ENCODE data around the gene ZFYVE21. TPM values are rescaled to one million over a fixed set of nuclear protein-coding genes. Genes with fewer than 3 reads are reported as not detected.

ZFYVE21 gene
- total RNA-seq, 1 donor from 2014 or later = 21.5 TPM

GRCh38 chr14:103696070-103696402 lies 19.6 kb upstream of the ZFYVE21 start:
- H3K4me3 Mint-ChIP-seq = no peak overlapping the region
- no peaks in the 10 kb centered on the region for H3K9me3 Mint-ChIP-seq
- H3K4me1 Mint-ChIP-seq (ENCODE audit: low read depth) = no peaks in the 10 kb centered on the region
- no peaks in the 10 kb centered on the region for H3K27me3 Mint-ChIP-seq (ENCODE audit: insufficient read depth)
- no peak for DNase-seq (ENCODE audit: low spot score)
- peaks cover 2% of the 10 kb centered on the region for H3K36me3 Mint-ChIP-seq (ENCODE audit: low read depth)
- intact Hi-C loops (cut with micrococcal nuclease) = no loop called here
- no peak overlapping the region for H3K27ac Mint-ChIP-seq

GRCh38 chr14:103696466-103697071 lies 19.0 kb upstream of the ZFYVE21 start:
- H3K9me3 Mint-ChIP-seq = no peaks in the 10 kb centered on the region
- intact Hi-C loops (cut with micrococcal nuclease) = no loop called here
- no peak for DNase-seq (ENCODE audit: low spot score)
- no peaks in the 10 kb centered on the region for H3K4me1 Mint-ChIP-seq (ENCODE audit: low read depth)
- H3K27ac Mint-ChIP-seq = no peak overlapping the region
- no peak overlapping the region for H3K4me3 Mint-ChIP-seq
- peaks cover 2% of the 10 kb centered on the region for H3K36me3 Mint-ChIP-seq (ENCODE audit: low read depth)
- no peaks in the 10 kb centered on the region for H3K27me3 Mint-ChIP-seq (ENCODE audit: insufficient read depth)

GRCh38 chr14:103697206-103697602 lies 18.4 kb upstream of the ZFYVE21 start:
- H3K27me3 Mint-ChIP-seq (ENCODE audit: insufficient read depth) = no peaks in the 10 kb centered on the region
- H3K9me3 Mint-ChIP-seq = no peaks in the 10 kb centered on the region
- no peaks in the 10 kb centered on the region for H3K4me1 Mint-ChIP-seq (ENCODE audit: low read depth)
- intact Hi-C loops (cut with micrococcal nuclease) = no loop called here
- DNase-seq (ENCODE audit: low spot score) = no peak
- H3K36me3 Mint-ChIP-seq (ENCODE audit: low read depth) = peaks cover 6% of the 10 kb centered on the region
- no peak overlapping the region for H3K27ac Mint-ChIP-seq
- H3K4me3 Mint-ChIP-seq = no peak overlapping the region

GRCh38 chr14:103697603-103698379 lies 17.8 kb upstream of the ZFYVE21 start:
- H3K27ac Mint-ChIP-seq = no peak overlapping the region

GRCh38 chr14:103698380-103699260 lies 17.0 kb upstream of the ZFYVE21 start:
- no peaks in the 10 kb centered on the region for H3K4me1 Mint-ChIP-seq (ENCODE audit: low read depth)
- no peak for DNase-seq (ENCODE audit: low spot score)
- peaks cover 12% of the 10 kb centered on the region for H3K36me3 Mint-ChIP-seq (ENCODE audit: low read depth)
- H3K27me3 Mint-ChIP-seq (ENCODE audit: insufficient read depth) = no peaks in the 10 kb centered on the region
- intact Hi-C loops (cut with micrococcal nuclease) = no loop called here
- no peak overlapping the region for H3K27ac Mint-ChIP-seq
- no peak overlapping the region for H3K4me3 Mint-ChIP-seq
- no peaks in the 10 kb centered on the region for H3K9me3 Mint-ChIP-seq

More at GRCh38 chr14:103697603-103698379, 17.8 kb upstream of the ZFYVE21 start:
- H3K4me1 Mint-ChIP-seq (ENCODE audit: low read depth) = no peaks in the 10 kb centered on the region
- peaks cover 8% of the 10 kb centered on the region for H3K36me3 Mint-ChIP-seq (ENCODE audit: low read depth)
- no peaks in the 10 kb centered on the region for H3K27me3 Mint-ChIP-seq (ENCODE audit: insufficient read depth)
- H3K4me3 Mint-ChIP-seq = no peak overlapping the region
- DNase-seq (ENCODE audit: low spot score) = no peak
- intact Hi-C loops (cut with micrococcal nuclease) = no loop called here
- H3K9me3 Mint-ChIP-seq = no peaks in the 10 kb centered on the region

GRCh38 chr14:103699261-103699661 lies 16.3 kb upstream of the ZFYVE21 start:
- no peak for DNase-seq (ENCODE audit: low spot score)
- Mint-ChIP-seq H3K4me3 (no peak overlapping the region), H3K27me3 (ENCODE audit: insufficient read depth) (no peaks in the 10 kb centered on the region), H3K4me1 (ENCODE audit: low read depth) (no peaks in the 10 kb centered on the region), H3K9me3 (no peaks in the 10 kb centered on the region), H3K36me3 (ENCODE audit: low read depth) (peaks cover 16% of the 10 kb centered on the region), H3K27ac (no peak overlapping the region)
- intact Hi-C loops (cut with micrococcal nuclease) = no loop called here

GRCh38 chr14:103699901-103700752 lies 15.5 kb upstream of the ZFYVE21 start:
- Mint-ChIP-seq H3K4me1 (ENCODE audit: low read depth) (peaks cover 6% of the 10 kb centered on the region), H3K27me3 (ENCODE audit: insufficient read depth) (no peaks in the 10 kb centered on the region), H3K9me3 (no peaks in the 10 kb centered on the region), H3K36me3 (ENCODE audit: low read depth) (peaks cover 18% of the 10 kb centered on the region), H3K27ac (no peak overlapping the region), H3K4me3 (no peak overlapping the region)
- intact Hi-C loops (cut with micrococcal nuclease) = no loop called here
- no peak for DNase-seq (ENCODE audit: low spot score)

- H3K27ac Mint-ChIP-seq = no peak overlapping the region
- peaks cover 6% of the 10 kb centered on the region for H3K4me1 Mint-ChIP-seq (ENCODE audit: low read depth)
- H3K9me3 Mint-ChIP-seq = no peaks in the 10 kb centered on the region
- H3K36me3 Mint-ChIP-seq (ENCODE audit: low read depth) = peaks cover 16% of the 10 kb centered on the region
- intact Hi-C loops (cut with micrococcal nuclease) = no loop called here
- H3K4me3 Mint-ChIP-seq = no peak overlapping the region
- no peak for DNase-seq (ENCODE audit: low spot score)
- no peaks in the 10 kb centered on the region for H3K27me3 Mint-ChIP-seq (ENCODE audit: insufficient read depth)
These were observed 14.7 kb upstream of the ZFYVE21 start for GRCh38 chr14:103700753-103701490.

- no peak overlapping the region for H3K27ac Mint-ChIP-seq
These were observed 13.5 kb upstream of the ZFYVE21 start for GRCh38 chr14:103702095-103702494.

GRCh38 chr14:103702497-103703432 lies 12.8 kb upstream of the ZFYVE21 start:
- Mint-ChIP-seq H3K4me1 (ENCODE audit: low read depth) (peaks cover 6% of the 10 kb centered on the region), H3K27me3 (ENCODE audit: insufficient read depth) (no peaks in the 10 kb centered on the region), H3K4me3 (no peak overlapping the region), H3K27ac (peak overlapping the region; percentile 22), H3K9me3 (no peaks in the 10 kb centered on the region), H3K36me3 (ENCODE audit: low read depth) (peaks cover 16% of the 10 kb centered on the region)
- intact Hi-C loops (cut with micrococcal nuclease) = no loop called here
- DNase-seq (ENCODE audit: low spot score) = no peak

More at GRCh38 chr14:103702095-103702494, 13.5 kb upstream of the ZFYVE21 start:
- Mint-ChIP-seq H3K4me1 (ENCODE audit: low read depth) (peaks cover 6% of the 10 kb centered on the region), H3K9me3 (no peaks in the 10 kb centered on the region), H3K4me3 (no peak overlapping the region), H3K27me3 (ENCODE audit: insufficient read depth) (no peaks in the 10 kb centered on the region), H3K36me3 (ENCODE audit: low read depth) (peaks cover 16% of the 10 kb centered on the region)
- intact Hi-C loops (cut with micrococcal nuclease) = no loop called here
- DNase-seq (ENCODE audit: low spot score) = no peak

All from activated T-helper 1 cell treated with anti-CD3 and anti-CD28 coated beads, Interleukin-12 subunit alpha, Interleukin-12 subunit beta, Interleukin-2, Interleukin-4 antibody, amounts not matched to agents 30 ng/mL and 10 ng/mL and 1 ng/mL, durations not matched to agents 14 hours and 24 hours and 36 hours (primary cell).